ENCODE measurements around the gene LINGO4. TPM values are rescaled to one million over a fixed set of nuclear protein-coding genes. Genes with fewer than 3 reads are reported as not detected.

The LINGO4 gene
- total and polyA plus RNA-seq, 3 donors from 2014 or later: 1.4 to 3.5 (median 3.1) TPM

GRCh38 chr1:151814971-151815545, 9.8 kb upstream of the LINGO4 start:
- H3K4me3 ChIP-seq: no peak overlapping the region
- no peak for TF ChIP-seq POLR2A (IDR thresholded peaks at IDR 0.05)
- no peak for TF ChIP-seq CTCF (IDR thresholded peaks at IDR 0.05)
- no peaks in the 10 kb centered on the region for H3K4me1 ChIP-seq
- no peaks in the 10 kb centered on the region for H3K9me3 ChIP-seq
- intact Hi-C loops (cut with DNase I; ENCODE audit: low total_unique reads): no loop called here
- no peaks in the 10 kb centered on the region for H3K27me3 ChIP-seq
- DNase-seq: no peak
- WGBS, 2 donors: 88 to 100% methylated on average over 4 to 6 of the region's 8 CpGs
- no peak overlapping the region for H3K27ac ChIP-seq
- no peaks in the 10 kb centered on the region for H3K36me3 ChIP-seq (ENCODE audit: low read depth, missing control alignments)

DNA sequence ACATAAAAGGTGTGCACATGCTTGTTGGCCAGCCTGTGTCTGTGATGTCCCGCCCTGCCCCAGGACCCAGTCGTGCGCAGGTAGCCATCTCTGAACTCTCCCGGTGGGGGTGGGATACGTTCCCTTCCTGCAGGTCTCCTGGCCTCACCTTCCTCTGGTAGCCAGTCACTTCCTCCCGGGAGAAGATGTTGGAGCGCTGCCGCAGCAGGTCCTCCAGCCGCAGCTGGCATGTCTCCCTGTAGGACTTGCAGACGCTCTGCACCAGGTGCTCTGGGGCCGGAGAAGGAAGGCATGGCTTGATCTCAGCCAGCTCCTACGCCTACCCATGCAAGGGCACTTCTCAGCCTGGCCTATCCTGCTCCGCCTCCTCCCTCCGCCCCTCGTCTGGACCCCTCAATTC, 9.2 kb upstream of the LINGO4 start:
- H3K27me3 ChIP-seq: no peaks in the 10 kb centered on the region

DNA sequence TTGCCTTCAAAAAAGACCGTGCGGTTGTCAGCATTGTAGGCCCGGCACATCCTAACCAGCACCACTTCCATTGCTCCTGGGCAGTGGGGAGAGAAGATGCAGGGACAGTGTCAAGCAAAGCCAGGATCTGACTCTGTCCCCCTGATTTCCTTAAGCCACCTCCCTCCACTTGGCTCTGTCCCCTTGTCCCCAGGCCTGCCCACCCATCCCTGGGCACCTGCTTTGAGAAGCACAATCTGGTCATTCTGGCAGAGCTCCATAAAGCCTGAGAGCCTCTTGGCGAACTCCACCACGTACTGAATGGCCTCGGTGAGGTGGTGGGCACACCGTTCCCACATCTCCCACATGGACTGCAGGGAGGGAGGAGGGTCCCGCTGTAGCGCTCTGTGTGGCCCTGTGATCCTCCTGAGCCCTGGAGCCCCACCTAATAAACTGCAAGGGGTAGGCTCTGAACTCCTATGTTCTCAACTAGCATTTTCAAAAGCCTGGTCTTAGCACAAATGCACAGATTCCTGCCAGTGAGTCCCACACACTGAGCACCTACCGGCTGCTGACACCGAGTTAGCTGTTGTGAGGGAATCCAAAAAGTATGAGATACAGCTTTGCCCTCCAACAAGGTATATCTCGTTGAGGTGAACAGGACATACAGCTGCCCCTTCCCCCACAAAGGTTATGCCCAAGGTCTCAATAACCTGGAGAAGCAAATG, 8.2 kb upstream of the LINGO4 start:
- Histone ChIP-seq H3K36me3 (ENCODE audit: low read depth, missing control alignments) (no peaks in the 10 kb centered on the region), H3K4me1 (no peaks in the 10 kb centered on the region), H3K27ac (no peak overlapping the region), H3K9me3 (no peaks in the 10 kb centered on the region), H3K27me3 (no peaks in the 10 kb centered on the region), H3K4me3 (no peak overlapping the region)
- no peak for DNase-seq
- intact Hi-C loops (cut with DNase I; ENCODE audit: low total_unique reads): no loop called here
- WGBS, 2 donors: 82 to 85% methylated on average over 8 to 12 of the region's 12 CpGs
- TF ChIP-seq CTCF (IDR thresholded peaks at IDR 0.05) (no peak), POLR2A (IDR thresholded peaks at IDR 0.05) (no peak)

More for the DNA sequence above, 9.2 kb upstream of the LINGO4 start:
- H3K4me1 ChIP-seq: no peaks in the 10 kb centered on the region
- H3K36me3 ChIP-seq (ENCODE audit: low read depth, missing control alignments): no peaks in the 10 kb centered on the region
- intact Hi-C loops (cut with DNase I; ENCODE audit: low total_unique reads): no loop called here
- WGBS, 2 donors: 91 to 92% methylated on average over 13 to 15 of the region's 15 CpGs
- H3K9me3 ChIP-seq: no peaks in the 10 kb centered on the region
- H3K4me3 ChIP-seq: no peak overlapping the region
- H3K27ac ChIP-seq: no peak overlapping the region
- no peak for DNase-seq
- TF ChIP-seq POLR2A (IDR thresholded peaks at IDR 0.05): no peak
- TF ChIP-seq CTCF (IDR thresholded peaks at IDR 0.05): no peak

- H3K4me1 ChIP-seq: no peaks in the 10 kb centered on the region
- no peak overlapping the region for H3K27ac ChIP-seq
- no peak for TF ChIP-seq POLR2A (IDR thresholded peaks at IDR 0.05)
- TF ChIP-seq CTCF (IDR thresholded peaks at IDR 0.05): no peak
- 63 to 74% methylated on average over 9 of the region's 9 CpGs for WGBS, 2 donors
- no peak overlapping the region for H3K4me3 ChIP-seq
- no peak for DNase-seq
- H3K36me3 ChIP-seq (ENCODE audit: low read depth, missing control alignments): no peaks in the 10 kb centered on the region
- no peaks in the 10 kb centered on the region for H3K27me3 ChIP-seq
- intact Hi-C loops (cut with DNase I; ENCODE audit: low total_unique reads): no loop called here
- H3K9me3 ChIP-seq: no peaks in the 10 kb centered on the region
Measured at GRCh38 chr1:151811181-151811580, 6.0 kb upstream of the LINGO4 start.
